Smooth muscle cell (in vitro differentiated cells): ENCODE data around the gene MARCHF10. TPM values are rescaled to one million over a fixed set of nuclear protein-coding genes. Genes with fewer than 3 reads are reported as not detected.

ENCODE experiments used
- DNase-seq: peaks from one replicate; lab custom pipeline; 2025; ENCODE audit not compliant: unreplicated experiment; lab: John Stamatoyannopoulos, UW
- H2AFZ ChIP-seq: fragments of 200-600 bp; sonication (generic); 2 replicates; pipeline ENCODE4 v1.6.0; 2016; ENCODE audit warnings: antibody characterized with exemption, low read depth, mild to moderate bottlenecking
- H3F3A ChIP-seq: fragments of 200-600 bp; sonication (generic); 2 replicates; pipeline ENCODE4 v1.6.0; 2017; ENCODE audit warnings: antibody characterized with exemption, low read depth
- H3K27ac ChIP-seq: fragments of 200-600 bp; sonication (generic); 2 replicates; pipeline ENCODE4 v1.5.1; 2016; ENCODE audit warnings: low read depth, mild to moderate bottlenecking
- H3K27me3 ChIP-seq: fragments of 200-600 bp; sonication (generic); 2 replicates; pipeline ENCODE4 v1.6.1; 2016; ENCODE audit warnings: low read depth, mild to moderate bottlenecking
- H3K36me3 ChIP-seq: fragments of 200-600 bp; sonication (generic); 2 replicates; pipeline ENCODE4 v1.5.1; 2016; ENCODE audit warnings: low read depth
- H3K4me1 ChIP-seq: fragments of 200-600 bp; sonication (generic); 2 replicates; pipeline ENCODE4 v1.5.1; 2016; ENCODE audit warnings: low read depth
- H3K4me2 ChIP-seq: fragments of 200-600 bp; sonication (generic); 2 replicates; pipeline ENCODE4 v1.6.0; 2016; ENCODE audit warnings: mild to moderate bottlenecking
- H3K4me3 ChIP-seq: fragments of 200-600 bp; sonication (generic); 2 replicates; pipeline ENCODE4 v1.5.1; 2016; ENCODE audit warnings: mild to moderate bottlenecking
- H3K79me2 ChIP-seq: fragments of 200-600 bp; sonication (generic); 2 replicates; pipeline ENCODE4 v1.6.0; 2016; ENCODE audit warnings: low read depth, mild to moderate bottlenecking
- H3K9ac ChIP-seq: fragments of 200-600 bp; sonication (generic); 2 replicates; pipeline ENCODE4 v1.6.0; 2016; ENCODE audit warnings: low read depth
- H3K9me3 ChIP-seq: fragments of 200-600 bp; sonication (generic); replicated peaks from 2 replicates; pipeline ENCODE4 v1.5.1; 2016; ENCODE audit warnings: low read depth
- H4K20me1 ChIP-seq: fragments of 200-600 bp; sonication (generic); 2 replicates; pipeline ENCODE4 v1.6.0; 2016; ENCODE audit warnings: low read depth
- CTCF ChIP-seq: fragments of 200-600 bp; sonication (generic); IDR thresholded peaks from 2 replicates; pipeline ENCODE4 v1.5.1; 2017; ENCODE audit warnings: borderline replicate concordance, mild to moderate bottlenecking, antibody characterized with exemption; ENCODE audit not compliant: insufficient read depth, poor library complexity, severe bottlenecking
- WGBS: methylation state at CpG from one replicate; pipeline ENCODE4 v1.1.7; 2016; ENCODE audit warnings: low lambda C conversion rate; 5-methylcytosine and 5-hydroxymethylcytosine counted together
- polyA plus RNA-seq: library from polyadenylated mRNA; unstranded; fragments of >200 nt; fragmentation: Nextera tagmentation; extraction: Ambion mirVana; gene quantifications from 2 replicates; pipeline ENCODE4 v1.2.1, GENCODE V29; 2016
- total RNA-seq: library from RNA; depleted of rRNA; stranded (reverse); fragments of >200 nt; gene quantifications from 2 replicates; pipeline ENCODE4 v1.2.3, GENCODE V29; 2014

The MARCHF10 gene
- total and polyA plus RNA-seq, 2 experiments from 2014 or later: not detected

GRCh38 chr17:62793919-62794665 lies 14.0 kb downstream of the MARCHF10 start:
- H3K79me2 ChIP-seq: no peaks in the 10 kb centered on the region
- no peak overlapping the region for H3K27ac ChIP-seq
- no peak overlapping the region for H3K4me2 ChIP-seq
- no peaks in the 10 kb centered on the region for H3K27me3 ChIP-seq
- H3K9me3 ChIP-seq: no peaks in the 10 kb centered on the region
- no peak overlapping the region for H3K9ac ChIP-seq
- no peak overlapping the region for H2AFZ ChIP-seq
- H3K36me3 ChIP-seq: no peaks in the 10 kb centered on the region
- peaks cover 10% of the 10 kb centered on the region for H3K4me1 ChIP-seq
- WGBS: 91% methylated on average over 2 of the region's 3 CpGs
- no peak for DNase-seq
- H3F3A ChIP-seq: peaks cover 11% of the 10 kb centered on the region
- H3K4me3 ChIP-seq: no peak overlapping the region
- TF ChIP-seq CTCF: no peak
- H4K20me1 ChIP-seq: no peaks in the 10 kb centered on the region

GRCh38 chr17:62792447-62792800 lies 15.7 kb downstream of the MARCHF10 start:
- no peak for TF ChIP-seq CTCF
- H4K20me1 ChIP-seq: no peaks in the 10 kb centered on the region
- peak overlapping the region; percentile 78 for H3K4me2 ChIP-seq
- no peak for DNase-seq
- H3F3A ChIP-seq: peaks cover 11% of the 10 kb centered on the region
- H3K4me3 ChIP-seq: no peak overlapping the region
- 100% methylated on average over 1 of the region's 1 CpG for WGBS
- no peak overlapping the region for H2AFZ ChIP-seq
- peak overlapping the region; percentile 100 for H3K27ac ChIP-seq
- no peaks in the 10 kb centered on the region for H3K27me3 ChIP-seq
- peaks cover 10% of the 10 kb centered on the region for H3K4me1 ChIP-seq
- no peaks in the 10 kb centered on the region for H3K9me3 ChIP-seq
- H3K9ac ChIP-seq: no peak overlapping the region
- no peaks in the 10 kb centered on the region for H3K79me2 ChIP-seq
- H3K36me3 ChIP-seq: no peaks in the 10 kb centered on the region

GRCh38 chr17:62791767-62792446 lies 16.2 kb downstream of the MARCHF10 start:
- peak overlapping the region; percentile 94 for H3K9ac ChIP-seq
- H4K20me1 ChIP-seq: no peaks in the 10 kb centered on the region
- no peak for TF ChIP-seq CTCF
- no peaks in the 10 kb centered on the region for H3K9me3 ChIP-seq
- no peaks in the 10 kb centered on the region for H3K79me2 ChIP-seq
- H3K4me2 ChIP-seq: peak overlapping the region; percentile 78
- peak overlapping the region; percentile 100 for H3K27ac ChIP-seq
- 49% methylated on average over 12 of the region's 12 CpGs for WGBS
- peaks cover 11% of the 10 kb centered on the region for H3F3A ChIP-seq
- no peaks in the 10 kb centered on the region for H3K27me3 ChIP-seq
- no peak for DNase-seq
- peaks cover 10% of the 10 kb centered on the region for H3K4me1 ChIP-seq
- peak overlapping the region; percentile 19 for H2AFZ ChIP-seq
- H3K4me3 ChIP-seq: peak overlapping the region; percentile 3
- no peaks in the 10 kb centered on the region for H3K36me3 ChIP-seq
